Esophagus (tissue), 2 donors: ENCODE results near the gene ECSIT. TPM values are rescaled to one million over a fixed set of nuclear protein-coding genes. Genes with fewer than 3 reads are reported as not detected.
A peak's percentile ranks its signal among the peaks of the same experiment; 100 is the strongest.

Experiments used
- H3K27ac ChIP-seq, 2 donors: one replicate each; pipeline ENCODE4 v1.5.1; 2013; ENCODE audit warnings: low read depth in 2 of 2, mild to moderate bottlenecking in 2 of 2, inconsistent platforms in 1 of 2, low read length in 1 of 2, moderate library complexity in 1 of 2
- H3K27me3 ChIP-seq, 2 donors: one replicate each; pipeline ENCODE4 v1.6.1; 2013; ENCODE audit warnings: low read length in 2 of 2, control low read depth in 1 of 2, mild to moderate bottlenecking in 1 of 2; ENCODE audit not compliant: insufficient read depth in 2 of 2, control insufficient read depth in 1 of 2
- H3K36me3 ChIP-seq, 2 donors: one replicate each; pipeline ENCODE4 v1.6.1; 2013; ENCODE audit warnings: low read length in 1 of 2; ENCODE audit not compliant: control insufficient read depth in 2 of 2, insufficient read depth in 2 of 2
- H3K4me1 ChIP-seq, 2 donors: one replicate each; pipeline ENCODE4 v1.6.1; 2013; ENCODE audit warnings: low read length in 1 of 2; ENCODE audit not compliant: control insufficient read depth in 2 of 2, insufficient read depth in 2 of 2
- H3K4me3 ChIP-seq, 2 donors: one replicate each; pipeline ENCODE4 v1.5.1; 2013; ENCODE audit warnings: low read length in 2 of 2, mild to moderate bottlenecking in 2 of 2, low read depth in 1 of 2, moderate library complexity in 1 of 2
- H3K9me3 ChIP-seq, 2 donors: one replicate each; pipeline ENCODE4 v1.6.1; 2013; ENCODE audit warnings: mild to moderate bottlenecking in 2 of 2, low read depth in 1 of 2, low read length in 1 of 2, moderate library complexity in 1 of 2; ENCODE audit not compliant: control insufficient read depth in 2 of 2, insufficient read depth in 1 of 2
- WGBS, 2 donors: extraction: QIAGEN DNeasy Blood & Tissue Kit; methylation state at CpG; one replicate each; pipeline ENCODE4 v1.1.7; 2013; 5-methylcytosine and 5-hydroxymethylcytosine counted together
- polyA plus RNA-seq, 2 donors: library from polyadenylated mRNA; stranded (reverse); fragments of 200-250 nt; gene quantifications; one replicate each; pipeline ENCODE4 v1.2.3, GENCODE V29; 2013
- donor health status: healthy with polysubstance abuse.
- donor health status: Bipolar disorder and iron deficiency.

Gene ECSIT
- polyA plus RNA-seq, 2 donors = 36.3 to 41.2 TPM

- Histone ChIP-seq H3K9me3 (no peaks in the 10 kb centered on the region), H3K36me3 (peaks cover 0 to 2% of the 10 kb centered on the region in 2 donors), H3K27me3 (no peaks in the 10 kb centered on the region), H3K4me1 (peaks cover 0 to 3% of the 10 kb centered on the region in 2 donors), H3K4me3 (peak overlapping the region; percentile 72 to 90), H3K27ac (peak overlapping the region; percentile 67 to 97)
- 19 to 21% methylated on average over 20 of the region's 20 CpGs for WGBS, 2 donors
Observed at GRCh38 chr19:11506101-11506555, 22.8 kb downstream of the ECSIT start.

DNA sequence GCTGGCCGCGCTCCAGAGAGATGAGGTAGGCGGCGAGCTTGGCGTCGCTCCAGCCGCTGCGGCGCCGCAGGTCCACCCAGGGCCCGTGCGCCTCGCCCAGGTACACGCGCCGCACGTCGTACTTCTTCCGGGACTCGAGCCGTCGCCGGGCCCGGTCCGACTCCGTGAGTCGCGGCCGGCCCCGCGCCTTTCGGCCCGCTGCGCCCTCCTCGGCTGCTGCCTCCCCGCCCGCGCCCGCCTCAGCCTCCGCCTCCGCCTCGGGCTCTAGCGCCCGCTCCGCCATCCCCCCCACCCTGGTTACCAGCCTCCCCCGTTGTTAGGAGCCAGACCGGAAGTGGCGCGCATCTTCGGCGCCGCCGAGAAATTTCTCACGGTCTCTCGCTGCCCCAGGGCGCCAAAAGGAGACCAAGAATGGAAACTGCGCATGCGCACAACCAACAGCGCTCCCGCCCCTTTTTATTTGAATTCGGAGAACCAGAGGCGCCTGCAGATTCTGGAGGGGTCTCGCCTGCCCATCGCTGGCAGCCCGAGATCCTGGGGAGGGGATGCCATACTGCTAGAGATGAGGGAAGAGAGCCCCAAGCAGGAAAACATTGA lies 23.3 kb downstream of the ECSIT start, which contains the start of gene ZNF653:
Gene ZNF653 (minus strand): TSS at position 336 of the 597 bp plus-strand sequence. CDS start 53 bp downstream, at position 283.
- WGBS, 2 donors = 0% methylated on average over 31 to 65 of the region's 65 CpGs

DNA sequence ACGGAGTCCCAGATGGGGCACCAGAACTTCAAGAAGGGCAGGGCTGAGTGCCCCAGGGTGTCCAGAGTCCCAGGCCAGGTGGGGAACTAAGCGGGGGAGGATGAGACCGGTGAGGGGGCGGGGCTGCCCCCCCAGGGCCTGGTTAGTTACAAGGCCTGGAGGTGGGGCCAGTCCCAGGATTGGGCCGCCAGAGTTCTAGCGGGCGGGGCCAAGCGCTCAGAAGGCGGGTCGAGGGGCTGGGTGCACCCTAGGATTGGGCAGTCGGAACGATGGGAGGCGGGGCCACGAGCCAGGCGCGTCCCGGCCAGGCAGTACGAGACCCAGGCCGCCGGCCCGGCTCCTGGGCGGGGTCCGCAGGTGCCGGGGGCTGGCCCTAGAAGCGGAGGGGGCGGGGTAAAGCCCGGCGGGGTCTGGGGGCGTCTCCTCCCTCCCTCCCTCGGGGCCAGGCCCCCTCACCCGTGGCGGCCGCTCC lies 23.9 kb downstream of the ECSIT start:
- Histone ChIP-seq H3K4me1 (peaks cover 0 to 3% of the 10 kb centered on the region in 2 donors), H3K9me3 (no peaks in the 10 kb centered on the region), H3K27me3 (no peaks in the 10 kb centered on the region), H3K4me3 (peak overlapping the region; percentile 72 to 90), H3K27ac (peak overlapping the region; percentile 97 to 98), H3K36me3 (peaks cover 0 to 2% of the 10 kb centered on the region in 2 donors)
- WGBS, 2 donors = 1 to 2% methylated on average over 22 to 33 of the region's 33 CpGs

More for the DNA sequence above, 23.3 kb downstream of the ECSIT start, which contains the start of gene ZNF653:
- peak within 1 kb of the TSS; percentile 72 to 90 for H3K4me3 ChIP-seq
- H3K27me3 ChIP-seq = no peaks in the 10 kb centered on the region
- no peaks in the 10 kb centered on the region for H3K9me3 ChIP-seq
- peak within 1 kb of the TSS; percentile 97 to 98 for H3K27ac ChIP-seq
- peaks cover 0 to 2% of the 10 kb centered on the region in 2 donors for H3K36me3 ChIP-seq
- H3K4me1 ChIP-seq = peaks cover 0 to 3% of the 10 kb centered on the region in 2 donors

GRCh38 chr19:11504502-11505031 lies 24.4 kb downstream of the ECSIT start:
- peaks cover 0 to 2% of the 10 kb centered on the region in 2 donors for H3K36me3 ChIP-seq
- H3K4me3 ChIP-seq = peak overlapping the region; percentile 72 to 90
- no peaks in the 10 kb centered on the region for H3K27me3 ChIP-seq

GRCh38 chr19:11499890-11500420 lies 29.0 kb downstream of the ECSIT start:
- peaks cover 0 to 17% of the 10 kb centered on the region in 2 donors for H3K36me3 ChIP-seq
- peaks cover 0 to 2% of the 10 kb centered on the region in 2 donors for H3K4me1 ChIP-seq
- H3K9me3 ChIP-seq = no peaks in the 10 kb centered on the region
- H3K4me3 ChIP-seq = no peak overlapping the region
- WGBS, 2 donors = 78 to 79% methylated on average over 7 of the region's 7 CpGs
- H3K27ac ChIP-seq = no peak overlapping the region
- no peaks in the 10 kb centered on the region for H3K27me3 ChIP-seq

More at GRCh38 chr19:11504502-11505031, 24.4 kb downstream of the ECSIT start:
- peaks cover 0 to 3% of the 10 kb centered on the region in 2 donors for H3K4me1 ChIP-seq
- WGBS, 2 donors = 42 to 47% methylated on average over 7 of the region's 7 CpGs
- H3K27ac ChIP-seq = peak overlapping the region; percentile 97 to 98
- no peaks in the 10 kb centered on the region for H3K9me3 ChIP-seq

GRCh38 chr19:11499220-11499726 lies 29.7 kb downstream of the ECSIT start:
- H3K9me3 ChIP-seq = no peaks in the 10 kb centered on the region
- no peak overlapping the region for H3K4me3 ChIP-seq
- WGBS, 2 donors = 92 to 93% methylated on average over 6 of the region's 6 CpGs
- peaks cover 0 to 2% of the 10 kb centered on the region in 2 donors for H3K4me1 ChIP-seq
- H3K27ac ChIP-seq = no peak overlapping the region
- peaks cover 0 to 20% of the 10 kb centered on the region in 2 donors for H3K36me3 ChIP-seq
- H3K27me3 ChIP-seq = no peaks in the 10 kb centered on the region

DNA sequence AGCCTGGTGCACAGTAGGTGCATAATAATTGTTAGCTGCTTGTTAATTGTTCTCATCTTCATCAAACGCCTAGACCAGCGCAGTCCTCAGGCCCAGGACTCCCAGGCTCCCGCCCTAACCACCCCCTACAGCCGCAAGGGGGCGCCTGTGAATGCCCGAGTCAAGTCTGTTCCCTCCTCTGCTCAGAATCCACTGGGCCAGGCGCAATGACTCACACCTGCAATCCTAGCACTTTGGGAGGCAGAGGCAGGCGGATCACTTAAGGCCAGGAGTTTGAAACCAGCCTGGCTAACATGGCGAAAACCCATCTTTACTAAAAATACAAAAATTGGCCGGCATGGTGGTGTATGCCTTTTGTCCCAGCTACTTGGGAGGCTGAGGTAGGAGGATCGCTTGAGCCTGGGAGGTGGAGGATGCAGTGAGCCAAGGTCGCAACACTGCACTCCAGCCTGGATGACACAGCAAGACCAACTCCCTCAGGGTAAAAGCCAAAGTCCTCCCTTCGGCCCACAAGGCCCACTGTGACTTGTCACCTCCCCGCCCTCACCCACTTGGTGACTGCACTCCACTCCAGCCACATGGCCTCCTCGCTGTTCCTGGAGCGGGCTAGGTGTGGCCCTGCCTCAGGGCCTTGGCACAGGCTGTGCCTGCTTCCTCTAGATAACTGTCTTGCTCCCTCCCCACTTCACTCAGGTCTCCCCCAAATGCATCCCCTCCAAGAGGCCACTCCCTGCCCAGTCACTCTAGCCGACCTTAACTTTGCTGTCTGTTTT lies 32.4 kb downstream of the ECSIT start:
- H3K9me3 ChIP-seq = no peaks in the 10 kb centered on the region
- whole genome bisulfite sequencing, 2 donors = 66 to 68% methylated on average over 17 of the region's 17 CpGs
- no peak overlapping the region for H3K4me3 ChIP-seq
- H3K4me1 ChIP-seq = peaks cover 0 to 2% of the 10 kb centered on the region in 2 donors
- no peaks in the 10 kb centered on the region for H3K27me3 ChIP-seq
- H3K36me3 ChIP-seq = peaks cover 0 to 24% of the 10 kb centered on the region in 2 donors
- no peak overlapping the region for H3K27ac ChIP-seq

GRCh38 chr19:11495885-11496284 lies 33.0 kb downstream of the ECSIT start:
- Histone ChIP-seq H3K27ac (no peak overlapping the region), H3K4me1 (peaks cover 0 to 2% of the 10 kb centered on the region in 2 donors), H3K27me3 (no peaks in the 10 kb centered on the region), H3K9me3 (no peaks in the 10 kb centered on the region), H3K4me3 (no peak overlapping the region), H3K36me3 (peaks cover 0 to 25% of the 10 kb centered on the region in 2 donors)
- 96% methylated on average over 22 of the region's 22 CpGs for WGBS, 2 donors

DNA sequence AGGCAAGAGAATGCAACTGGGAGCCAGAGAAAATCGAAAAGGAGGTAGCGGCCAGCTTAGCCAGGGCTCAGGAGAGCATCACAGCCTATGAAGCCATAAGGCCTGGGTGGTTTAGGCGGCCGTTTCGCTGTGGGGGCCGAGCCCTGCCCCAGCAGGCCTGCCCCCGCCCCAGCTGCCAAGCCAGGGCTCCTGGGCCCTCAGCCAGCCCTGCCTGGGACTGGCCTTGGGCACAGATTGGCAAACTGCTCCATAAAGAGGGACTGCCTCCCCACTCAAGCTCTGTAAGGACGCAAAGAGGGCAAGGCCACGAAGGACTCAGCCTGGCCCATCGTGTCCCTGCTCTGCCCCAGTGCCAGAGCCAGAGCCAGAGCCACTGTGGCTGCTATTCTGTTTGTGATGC lies 33.5 kb downstream of the ECSIT start:
- WGBS, 2 donors = 82 to 86% methylated on average over 10 of the region's 10 CpGs
- no peaks in the 10 kb centered on the region for H3K9me3 ChIP-seq
- H3K27me3 ChIP-seq = no peaks in the 10 kb centered on the region
- H3K27ac ChIP-seq = no peak overlapping the region
- H3K4me3 ChIP-seq = no peak overlapping the region
- H3K4me1 ChIP-seq = peaks cover 0 to 2% of the 10 kb centered on the region in 2 donors
- peaks cover 0 to 27% of the 10 kb centered on the region in 2 donors for H3K36me3 ChIP-seq
